Activated CD8-positive, alpha-beta memory T cell treated with anti-CD3 and anti-CD28 coated beads, Interleukin-2, amount 50 U/mL, for 48 hours (primary cell): ENCODE measurements around the gene BCL2L12.

Experiments
- DNase-seq: peaks from one replicate; pipeline ENCODE4 v3.0.0-alpha.2; 2020

BCL2L12 gene

DNA sequence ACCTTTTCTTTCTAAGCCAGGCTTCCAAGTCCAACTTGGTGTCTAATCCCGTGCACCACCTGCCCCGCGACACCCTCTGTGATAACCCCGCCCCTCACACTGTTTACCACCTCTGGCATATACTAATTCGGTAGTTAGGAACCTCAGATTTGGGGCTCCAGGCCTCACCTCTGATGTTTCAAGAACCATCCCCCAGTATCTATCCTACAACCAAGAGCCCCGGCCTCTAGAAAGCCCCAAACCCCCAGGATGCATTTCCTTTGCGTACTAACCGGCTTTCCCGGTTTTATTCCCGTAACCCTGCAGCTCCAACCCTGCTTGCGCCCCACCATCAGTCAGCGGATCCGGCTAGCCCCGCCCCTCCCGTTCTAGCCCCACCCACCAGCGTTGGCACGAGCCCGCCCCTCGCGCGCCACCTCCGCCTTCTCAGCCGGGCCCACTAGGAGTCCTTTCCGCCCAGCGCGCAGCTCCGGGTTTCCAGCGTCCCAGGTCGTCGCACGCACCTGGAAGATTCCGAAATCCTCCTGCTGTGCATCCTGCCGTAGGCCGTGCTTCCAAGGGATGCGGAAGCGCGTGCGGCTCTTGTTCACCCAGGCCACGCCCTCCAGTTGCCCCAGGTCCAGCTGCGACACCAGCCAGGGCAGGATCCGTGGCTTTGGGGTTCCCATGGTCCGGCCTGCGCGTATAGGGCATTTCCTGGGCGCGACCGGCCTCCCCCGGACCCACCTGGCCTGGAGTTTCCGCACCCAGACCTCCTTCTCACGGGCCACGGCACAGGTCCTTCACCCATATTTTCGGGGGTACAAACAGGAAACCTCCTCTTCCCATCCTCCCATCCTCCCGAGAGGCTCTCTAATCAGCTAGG, 1.3 kb upstream of the BCL2L12 start:
- peak; percentile 97 for DNase-seq

DNA sequence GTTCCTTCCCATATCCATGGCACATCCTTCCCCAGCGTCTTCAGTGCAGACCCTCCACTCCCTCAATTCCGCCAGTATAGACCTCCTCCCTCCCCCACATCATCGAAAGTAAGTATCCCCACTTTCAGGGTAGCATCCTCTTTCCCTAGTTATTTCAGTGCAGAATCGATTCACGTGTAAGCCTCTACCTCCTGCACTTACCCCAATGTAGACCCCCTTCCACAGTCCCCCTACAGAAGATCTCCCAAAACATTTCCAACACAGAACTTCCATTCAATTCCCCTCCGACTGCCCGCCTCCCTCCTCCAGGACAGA, 740 bp upstream of the BCL2L12 start:
- no peak for DNase-seq

DNA sequence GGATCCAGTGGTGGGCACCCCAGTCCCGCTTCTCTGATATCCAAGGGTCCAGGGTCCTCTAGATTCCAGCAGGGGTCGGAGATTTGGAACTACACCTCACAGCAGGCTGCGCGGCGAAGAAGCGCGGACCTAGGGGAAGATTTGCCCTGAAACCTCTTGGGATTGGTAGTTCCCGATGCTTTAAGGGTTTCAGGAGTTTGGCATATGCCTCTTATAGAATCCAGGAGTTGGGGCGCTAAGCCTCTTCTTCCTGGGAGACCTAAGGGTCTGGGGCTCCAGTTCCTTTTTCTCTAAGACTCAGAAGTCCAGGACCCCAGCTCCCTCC, 349 bp downstream of the BCL2L12 start:
- DNase-seq = no peak

DNA sequence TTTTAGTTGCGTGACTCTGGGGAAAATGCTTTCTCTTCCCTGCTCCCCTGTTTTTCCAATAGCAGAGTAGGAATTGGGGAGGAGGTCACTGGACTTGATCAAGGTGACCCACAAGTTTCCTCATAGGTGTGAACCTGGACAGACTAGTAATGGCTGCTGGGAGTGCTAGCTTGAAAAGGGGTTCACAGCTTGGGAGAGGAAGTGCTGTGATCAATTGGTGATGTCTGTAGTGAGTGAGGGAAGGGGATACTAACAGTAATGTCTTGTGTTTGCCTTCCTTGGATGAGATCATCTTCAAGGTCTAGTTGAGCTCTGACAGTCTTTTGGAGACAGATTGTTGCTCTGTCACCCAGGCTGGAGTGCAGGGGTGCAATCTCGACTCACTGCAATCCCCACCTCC, 1.7 kb downstream of the BCL2L12 start:
- no peak for DNase-seq

DNA sequence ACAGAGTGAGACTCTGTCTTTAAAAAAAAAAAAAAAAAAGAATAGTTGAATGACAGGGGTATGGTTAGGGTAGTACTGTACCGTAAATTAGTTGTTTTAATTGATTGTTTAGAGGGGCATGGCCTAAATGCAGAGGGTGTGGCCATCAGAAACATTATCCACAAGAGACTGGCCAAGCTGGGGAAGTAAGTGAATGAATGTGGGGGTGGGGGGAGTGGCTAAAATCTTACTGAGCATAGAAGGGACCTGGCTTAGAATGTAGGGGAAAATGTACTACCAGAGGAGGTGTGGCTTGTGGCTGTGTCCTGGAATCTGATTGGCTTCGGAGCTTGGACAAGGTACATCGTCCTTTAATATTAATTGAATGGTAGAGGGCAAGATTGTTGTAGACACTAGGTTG, 3.8 kb downstream of the BCL2L12 start:
- DNase-seq = no peak

DNA sequence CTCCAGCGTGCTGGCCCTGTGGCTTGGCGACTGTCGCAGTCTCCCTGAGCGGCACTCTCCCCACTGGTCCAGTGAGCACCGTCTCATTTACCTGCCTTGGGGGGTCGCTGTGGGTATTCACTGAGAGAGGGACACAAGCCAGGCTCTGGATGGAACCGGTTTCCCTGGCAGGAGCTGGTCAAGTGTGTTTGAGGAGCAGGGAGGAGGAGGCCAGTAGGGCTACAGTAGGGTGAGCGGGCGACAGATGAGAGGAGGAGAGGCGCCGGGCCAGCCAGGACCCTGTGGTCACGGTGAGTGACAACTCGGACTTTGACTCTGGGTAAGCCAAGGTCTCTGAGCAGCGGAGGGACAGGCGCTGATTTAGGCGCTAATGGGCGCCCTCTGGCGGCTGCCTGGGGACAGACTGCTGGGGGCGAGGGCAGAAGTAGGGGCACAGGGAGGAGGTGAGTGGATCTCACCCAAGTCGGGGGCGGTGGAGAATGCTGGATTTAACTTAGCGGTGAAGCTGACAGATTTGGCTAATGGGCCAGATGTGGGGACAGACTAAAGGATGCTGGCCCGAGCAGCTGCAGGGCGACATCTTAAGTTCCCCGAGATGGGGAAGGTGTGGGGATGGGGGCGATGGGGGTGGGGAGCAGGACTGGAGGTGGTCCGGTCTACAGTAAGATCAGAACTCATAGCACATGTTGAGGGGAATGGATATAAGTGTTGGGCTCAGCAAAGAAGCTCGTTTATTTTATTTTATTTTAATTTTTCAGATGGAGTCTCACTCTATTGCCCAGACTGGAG, 6.6 kb downstream of the BCL2L12 start:
- DNase-seq = peak; percentile 90

DNA sequence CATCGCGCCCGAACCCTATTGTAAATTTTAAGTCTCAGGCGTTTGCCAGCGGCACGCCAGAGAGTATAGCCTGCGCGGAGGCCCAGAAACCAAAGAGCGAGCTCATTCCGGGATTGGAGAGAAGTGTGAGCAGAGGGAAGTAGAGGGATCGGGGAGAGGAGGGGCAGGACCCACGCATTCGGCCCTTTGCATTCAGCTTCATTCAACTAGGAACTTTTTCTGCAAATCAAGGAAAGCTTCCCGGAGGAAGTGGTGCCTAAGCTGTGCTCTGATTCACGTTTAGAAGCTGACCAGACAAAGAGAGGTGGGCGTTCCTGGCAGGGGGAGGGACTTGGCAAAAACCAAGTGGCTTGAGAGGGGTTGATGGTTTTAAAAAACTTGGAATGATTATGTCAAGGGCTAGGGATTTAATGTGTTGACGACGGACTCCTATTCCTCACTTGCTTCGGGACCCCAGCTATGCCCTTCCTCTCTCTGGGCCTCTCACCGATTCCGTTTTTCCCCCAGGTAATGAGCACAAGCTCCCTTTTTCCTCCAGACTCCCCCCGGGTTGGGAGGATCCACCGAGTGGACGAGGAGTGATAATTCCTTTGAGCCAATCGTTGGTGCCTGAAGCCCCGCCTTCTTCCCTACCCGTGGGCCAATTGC, 10.5 kb downstream of the BCL2L12 start:
- peak; percentile 72 for DNase-seq

DNA sequence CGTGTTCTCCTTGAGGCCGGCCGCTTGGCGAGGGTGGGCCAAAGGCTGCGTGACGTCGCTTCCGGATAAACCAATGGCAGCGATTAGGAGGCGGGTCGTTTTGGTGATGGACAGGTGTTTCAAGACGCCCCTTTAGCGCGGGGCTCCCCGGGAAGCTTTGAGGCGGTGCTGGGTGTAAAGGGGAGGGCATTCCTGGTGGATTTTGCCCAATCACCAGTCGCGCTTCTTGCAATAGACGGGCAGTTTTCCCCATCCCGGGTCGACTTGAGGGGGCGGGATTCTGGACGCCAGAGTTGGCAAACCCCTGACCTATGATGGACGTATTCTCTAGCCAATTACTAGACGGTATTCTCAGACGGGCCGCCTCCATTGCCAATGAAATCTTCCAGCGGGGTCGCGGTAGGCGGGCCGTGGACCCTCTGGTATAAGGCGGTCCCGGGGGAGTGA, 11.1 kb downstream of the BCL2L12 start:
- peak; percentile 97 for DNase-seq

DNA sequence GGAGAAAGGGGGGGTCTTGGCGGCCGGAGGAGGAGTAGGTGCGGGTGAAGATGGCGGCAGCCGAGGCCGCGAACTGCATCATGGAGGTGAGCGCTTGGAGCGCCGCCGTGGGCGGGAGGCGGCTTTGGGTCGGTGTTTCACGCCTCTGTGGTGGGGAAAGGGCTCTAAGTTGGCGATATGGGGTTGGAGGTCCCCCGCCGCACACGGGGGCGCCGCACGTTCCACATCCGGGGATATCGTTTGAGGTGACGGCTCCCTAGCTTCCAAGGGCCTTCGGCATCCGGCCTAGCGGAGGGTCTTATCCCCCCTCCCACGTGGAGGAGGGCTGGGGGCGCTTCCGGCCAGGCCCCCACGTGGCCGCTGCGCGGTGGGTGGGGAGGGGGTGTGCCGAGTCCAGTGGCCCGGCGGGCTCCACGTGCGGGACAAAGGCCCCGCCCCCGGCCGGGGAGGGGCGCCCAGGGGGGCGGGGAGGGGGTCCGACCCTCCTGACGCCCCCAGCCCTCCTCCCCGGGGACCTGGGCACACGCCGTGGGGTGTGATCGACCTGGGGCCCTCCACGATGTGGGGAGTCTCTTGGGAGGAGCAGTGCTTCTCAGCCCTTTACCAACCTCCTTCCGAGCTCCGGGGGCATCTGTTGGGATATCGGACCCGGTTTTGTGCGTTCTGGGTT, 11.6 kb downstream of the BCL2L12 start, which contains the start of gene PRMT1:
TSS of gene PRMT1 (plus strand) at position 41 of the 670 bp plus-strand sequence. CDS start at position 51, 10 bp downstream.
- DNase-seq = peak; percentile 79

DNA sequence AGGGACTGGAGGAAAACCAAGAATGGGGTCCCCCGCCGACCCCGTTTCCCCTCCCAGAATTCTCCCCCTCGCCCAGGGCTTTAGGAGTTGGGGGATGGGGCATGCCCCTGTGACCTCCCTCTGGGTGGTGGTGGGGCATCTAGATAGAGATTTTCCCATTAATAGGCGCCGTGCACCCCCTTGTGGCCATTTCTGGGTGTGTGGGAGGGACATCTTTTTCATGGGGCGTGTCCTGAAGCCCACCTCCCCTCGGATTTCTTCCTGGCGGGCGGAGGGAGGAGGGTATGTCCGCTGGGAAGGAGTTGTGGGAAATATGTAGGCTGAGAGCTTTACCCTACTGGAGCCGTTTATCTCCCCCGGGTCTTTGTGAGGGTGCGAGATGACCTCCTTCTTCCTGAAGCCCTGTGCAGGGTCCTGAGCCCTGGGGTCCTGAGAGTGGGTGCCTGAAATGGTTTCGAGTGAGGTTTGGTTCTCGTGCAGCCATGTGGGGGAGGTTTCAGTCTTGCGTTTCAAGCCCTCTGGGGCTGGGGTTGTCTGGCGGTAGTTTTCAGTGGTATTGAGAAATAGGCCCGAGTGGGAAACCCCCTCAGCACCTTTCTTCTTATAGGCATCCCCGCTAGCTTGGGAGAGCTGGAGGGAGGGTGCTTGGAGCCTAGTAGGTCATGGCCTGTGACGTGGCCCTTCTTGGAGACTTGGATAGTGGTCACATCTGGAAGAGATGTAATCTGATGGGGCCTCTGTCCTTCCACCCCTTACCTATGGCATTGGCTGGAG, 12.4 kb downstream of the BCL2L12 start:
- DNase-seq = peak; percentile 89

DNA sequence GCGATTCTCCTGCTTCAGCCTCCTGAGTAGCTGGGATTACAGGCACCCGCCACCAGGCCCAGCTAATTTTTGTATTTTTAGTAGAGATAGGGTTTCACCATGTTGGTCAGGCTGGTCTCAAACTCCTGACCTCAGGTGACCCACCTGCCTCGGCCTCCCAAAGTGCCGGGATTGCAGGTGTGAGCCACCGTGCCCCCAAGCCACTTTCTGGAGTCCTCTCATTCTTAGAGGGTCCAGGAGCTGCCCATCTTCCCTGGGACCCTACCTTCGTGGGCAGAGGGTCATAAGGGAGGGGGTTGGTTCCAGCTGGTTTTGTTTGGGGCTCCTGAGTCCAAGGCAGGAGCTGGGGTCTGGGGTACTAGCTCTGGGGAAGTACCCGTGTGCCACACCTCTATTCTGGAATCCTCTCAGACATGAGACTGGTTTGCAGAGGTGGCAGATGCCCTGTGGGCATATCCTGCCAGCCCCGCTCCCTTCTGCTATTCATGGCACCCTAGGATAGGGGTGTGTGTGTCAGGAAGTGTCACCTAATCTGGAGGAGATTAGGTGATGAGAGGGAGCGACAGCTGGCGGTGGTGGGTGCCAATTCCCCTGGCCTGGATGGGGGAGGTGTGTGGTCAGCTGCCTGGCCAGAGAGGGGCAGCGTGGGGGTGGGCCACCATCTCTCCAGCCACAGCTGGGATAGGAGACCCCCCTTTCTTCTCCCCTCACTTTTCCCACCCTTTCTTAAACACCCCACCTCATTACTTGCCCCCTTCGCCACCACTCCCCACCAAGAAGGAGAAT, 13.4 kb downstream of the BCL2L12 start:
- DNase-seq = no peak

DNA sequence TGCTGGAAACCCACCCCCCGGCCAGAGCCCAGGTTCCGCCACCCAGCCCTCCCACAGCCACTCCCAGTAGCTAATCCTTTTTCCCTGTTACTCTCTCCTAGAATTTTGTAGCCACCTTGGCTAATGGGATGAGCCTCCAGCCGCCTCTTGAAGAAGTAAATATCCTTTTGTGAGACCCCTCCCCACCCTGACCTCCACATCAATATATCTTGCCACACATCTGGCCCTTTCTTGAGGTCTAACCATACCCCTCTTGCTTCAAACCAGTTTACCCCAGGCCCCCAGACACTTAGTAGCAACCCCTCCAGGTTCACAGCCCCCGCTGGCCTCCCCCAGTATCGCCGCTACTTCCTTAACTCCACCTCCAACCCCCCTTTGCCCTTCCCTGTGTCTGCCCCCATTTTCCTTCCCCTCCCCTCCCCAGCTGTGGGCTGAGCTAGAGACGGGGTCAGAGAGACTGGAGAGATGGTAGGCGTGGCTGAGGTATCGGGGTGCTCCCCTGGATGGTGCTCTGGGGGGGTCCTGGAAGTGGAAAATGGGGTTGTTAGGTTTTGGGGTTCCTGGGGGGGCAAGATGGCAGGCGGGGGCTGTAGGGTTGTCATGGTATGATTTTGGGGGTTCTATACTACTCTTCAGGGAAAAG, 14.2 kb downstream of the BCL2L12 start:
- DNase-seq = no peak

DNA sequence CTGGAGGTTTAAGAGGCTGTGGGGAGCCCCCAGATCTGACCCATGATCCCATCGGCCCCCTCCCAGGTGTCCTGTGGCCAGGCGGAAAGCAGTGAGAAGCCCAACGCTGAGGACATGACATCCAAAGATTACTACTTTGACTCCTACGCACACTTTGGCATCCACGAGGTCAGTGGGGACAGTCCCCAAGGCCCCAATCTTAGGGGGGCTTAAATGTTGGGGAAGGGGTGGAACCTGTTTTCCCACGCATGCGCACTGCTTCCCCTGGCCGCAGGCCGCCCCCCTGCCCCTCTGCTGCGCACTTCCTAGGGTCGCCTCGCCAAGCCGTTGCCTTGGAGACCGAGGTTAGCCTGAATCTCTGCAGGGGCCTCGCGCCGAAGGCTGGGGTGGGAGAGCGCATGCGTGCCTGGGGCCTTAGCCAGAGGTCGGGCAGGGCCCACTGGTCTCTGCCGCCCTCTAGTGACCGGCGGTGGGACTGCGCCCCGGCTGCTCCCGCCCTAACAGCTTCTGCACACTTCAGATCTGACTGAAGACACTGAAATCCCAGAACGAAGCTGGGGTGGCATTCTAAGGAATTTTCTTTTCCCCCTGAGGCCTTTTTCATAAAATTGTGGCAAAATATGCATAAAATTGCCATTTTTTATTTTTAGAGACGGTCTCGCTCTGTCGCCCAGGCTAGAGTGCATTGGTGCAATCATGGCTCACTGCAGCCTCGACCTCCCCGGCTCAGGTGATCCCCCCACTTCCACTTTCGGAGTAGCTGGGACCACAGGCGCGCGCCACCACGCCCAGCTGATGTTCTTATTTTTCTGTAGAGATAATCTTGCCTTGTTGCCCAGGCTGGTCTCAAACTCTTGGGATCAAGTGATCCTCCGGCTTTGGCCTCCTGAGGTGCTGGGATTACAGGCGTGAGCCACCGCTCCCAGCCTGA, 15.0 kb downstream of the BCL2L12 start:
- peak; percentile 100 for DNase-seq

DNA sequence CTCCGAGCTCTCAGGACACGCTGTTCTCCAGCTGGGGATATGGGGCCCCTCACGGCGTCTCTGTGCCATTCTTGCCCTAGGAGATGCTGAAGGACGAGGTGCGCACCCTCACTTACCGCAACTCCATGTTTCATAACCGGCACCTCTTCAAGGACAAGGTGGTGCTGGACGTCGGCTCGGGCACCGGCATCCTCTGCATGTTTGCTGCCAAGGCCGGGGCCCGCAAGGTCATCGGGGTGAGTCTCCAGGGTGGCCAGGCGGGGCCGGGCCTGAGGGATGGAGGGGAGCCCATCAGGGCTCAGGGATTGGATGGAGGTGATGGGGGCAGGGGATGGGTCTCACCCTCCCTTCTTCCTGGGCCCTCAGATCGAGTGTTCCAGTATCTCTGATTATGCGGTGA, 16.1 kb downstream of the BCL2L12 start:
- DNase-seq = no peak

DNA sequence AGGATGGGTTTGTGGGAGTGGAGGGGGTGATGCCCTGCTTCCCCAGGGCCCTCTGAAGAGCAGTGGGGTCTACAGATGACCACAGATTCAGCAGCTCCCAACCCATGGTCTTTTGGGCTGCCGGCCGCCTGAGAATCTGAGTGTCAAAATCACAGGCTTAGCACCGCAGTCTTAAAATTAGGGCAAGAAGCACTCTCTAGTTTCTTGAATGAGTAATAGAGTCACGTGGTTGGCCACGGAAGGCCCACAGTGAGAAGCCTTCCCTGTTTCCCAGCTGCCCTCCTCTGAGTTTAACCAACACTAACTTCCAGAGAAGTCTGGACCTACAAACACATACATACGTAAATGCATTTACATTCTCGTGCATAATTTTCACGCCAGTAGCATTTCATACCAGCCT, 16.5 kb downstream of the BCL2L12 start:
- DNase-seq = no peak

DNA sequence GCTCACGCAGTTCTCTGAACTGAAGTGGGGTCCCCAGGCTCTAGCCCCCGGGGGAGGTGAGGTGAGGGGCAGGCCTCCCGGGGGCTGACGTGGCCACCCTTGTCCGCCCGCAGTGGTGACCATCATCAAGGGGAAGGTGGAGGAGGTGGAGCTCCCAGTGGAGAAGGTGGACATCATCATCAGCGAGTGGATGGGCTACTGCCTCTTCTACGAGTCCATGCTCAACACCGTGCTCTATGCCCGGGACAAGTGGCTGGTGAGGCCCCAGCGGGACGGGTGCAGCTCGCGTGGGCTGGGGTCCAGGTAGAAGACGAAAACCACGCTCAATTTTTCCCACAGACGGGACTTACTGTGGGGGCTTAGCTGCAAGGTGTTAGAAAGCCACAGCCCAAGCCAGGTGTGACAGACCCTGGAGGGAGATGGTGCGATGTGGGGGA, 18.1 kb downstream of the BCL2L12 start:
- DNase-seq = no peak

DNA sequence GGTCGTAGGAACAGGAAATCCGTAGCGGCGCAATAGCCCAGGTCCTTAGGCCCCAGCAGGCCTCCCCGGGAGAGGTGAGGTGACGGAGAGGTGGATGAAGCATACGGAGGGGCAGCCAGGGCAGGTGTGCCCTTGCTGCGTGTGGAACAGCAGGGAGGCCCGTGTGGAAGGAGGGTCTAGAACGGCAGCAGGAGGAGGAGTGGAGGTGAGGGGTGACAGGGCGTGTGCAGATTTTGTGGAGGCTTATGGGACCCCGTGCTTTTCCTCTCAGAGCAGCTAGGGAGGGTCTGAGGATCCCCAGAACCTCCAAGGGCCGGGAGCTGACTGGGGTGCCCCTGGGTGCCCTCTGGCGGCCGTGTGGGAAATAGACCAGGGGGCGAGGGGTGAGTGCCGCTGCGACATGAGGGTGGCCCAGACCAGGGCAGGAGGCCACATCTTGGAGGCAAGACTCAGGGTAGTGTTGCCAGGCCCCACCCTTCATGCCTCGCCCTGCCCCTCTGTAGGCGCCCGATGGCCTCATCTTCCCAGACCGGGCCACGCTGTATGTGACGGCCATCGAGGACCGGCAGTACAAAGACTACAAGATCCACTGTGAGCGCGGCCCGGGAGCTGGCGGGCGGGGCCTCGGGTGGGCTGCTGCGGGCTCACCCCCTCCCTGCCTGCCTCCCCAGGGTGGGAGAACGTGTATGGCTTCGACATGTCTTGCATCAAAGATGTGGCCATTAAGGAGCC, 18.7 kb downstream of the BCL2L12 start:
- no peak for DNase-seq

DNA sequence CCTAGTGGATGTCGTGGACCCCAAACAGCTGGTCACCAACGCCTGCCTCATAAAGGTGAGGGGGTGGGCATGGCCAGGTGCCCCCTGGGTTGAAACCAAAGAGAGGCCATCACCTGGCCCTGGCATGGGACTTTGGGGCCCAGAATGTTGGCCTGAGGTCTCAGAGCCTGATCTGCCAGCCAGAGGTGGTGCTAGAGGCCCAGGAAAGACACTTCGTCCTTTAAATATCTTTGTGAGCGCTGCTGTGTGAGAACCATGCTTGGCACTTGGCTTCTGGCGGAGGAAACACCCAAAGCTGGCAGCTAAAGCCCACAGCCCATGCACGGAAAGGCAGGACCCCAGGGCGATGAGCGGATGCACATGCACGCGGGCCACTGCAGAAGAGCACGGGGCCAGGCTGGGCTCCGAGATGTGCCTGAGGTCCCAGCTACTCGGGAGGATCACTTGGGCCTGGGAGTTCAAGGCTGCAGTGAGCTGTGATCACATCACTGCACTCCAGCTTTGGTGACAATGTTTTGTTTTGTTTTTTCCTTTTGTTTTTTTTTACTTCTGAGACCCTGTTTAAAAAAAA, 19.3 kb downstream of the BCL2L12 start:
- no peak for DNase-seq

DNA sequence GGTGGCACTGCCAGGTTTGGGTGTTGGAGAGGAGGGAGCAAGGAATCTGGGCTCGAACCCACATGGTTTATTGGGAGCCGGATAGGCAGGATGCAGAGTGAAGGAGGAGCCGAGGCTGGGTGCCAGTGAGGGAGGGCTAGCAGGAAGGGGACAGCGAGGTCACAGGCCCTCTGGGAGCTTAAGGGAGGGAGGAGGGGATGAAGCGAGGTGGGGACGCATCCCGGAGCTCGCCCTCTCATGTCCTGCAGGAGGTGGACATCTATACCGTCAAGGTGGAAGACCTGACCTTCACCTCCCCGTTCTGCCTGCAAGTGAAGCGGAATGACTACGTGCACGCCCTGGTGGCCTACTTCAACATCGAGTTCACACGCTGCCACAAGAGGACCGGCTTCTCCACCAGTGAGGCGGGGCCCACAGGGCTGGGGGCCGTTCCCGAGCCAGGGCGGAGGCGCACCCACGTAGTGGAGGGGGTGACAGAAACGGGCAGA, 20.2 kb downstream of the BCL2L12 start:
- no peak for DNase-seq
